ENCODE results near the gene BCL2L15.

The BCL2L15 gene

GRCh38 chr1:113850127-113850796, 37.1 kb downstream of the BCL2L15 start:
- DNase-seq (ENCODE audit: insufficient read length, low spot score): no peak
- FAIRE-seq: no peak
- TF ChIP-seq CTCF (IDR thresholded peaks at IDR 0.05; ENCODE audit: insufficient read depth, missing control alignments): no peak

- DNase-seq (ENCODE audit: insufficient read length, low spot score): no peak
- TF ChIP-seq CTCF (IDR thresholded peaks at IDR 0.05; ENCODE audit: insufficient read depth, missing control alignments): no peak
- FAIRE-seq: no peak
These were observed 38.3 kb downstream of the BCL2L15 start for GRCh38 chr1:113849072-113849471.

- FAIRE-seq: no peak
- DNase-seq (ENCODE audit: insufficient read length, low spot score): no peak
- TF ChIP-seq CTCF (IDR thresholded peaks at IDR 0.05; ENCODE audit: insufficient read depth, missing control alignments): no peak
These were observed 40.9 kb downstream of the BCL2L15 start for GRCh38 chr1:113846391-113847035.

- no peak for TF ChIP-seq CTCF (IDR thresholded peaks at IDR 0.05; ENCODE audit: insufficient read depth, missing control alignments)
- FAIRE-seq (no peak), DNase-seq (ENCODE audit: insufficient read length, low spot score) (no peak)
These were observed 50.8 kb downstream of the BCL2L15 start for GRCh38 chr1:113836534-113836933.

GRCh38 chr1:113835686-113836290, 51.6 kb downstream of the BCL2L15 start:
- DNase-seq (ENCODE audit: insufficient read length, low spot score): no peak
- peak; percentile 38 for FAIRE-seq
- TF ChIP-seq CTCF (IDR thresholded peaks at IDR 0.05; ENCODE audit: insufficient read depth, missing control alignments): peak; percentile 56

- no peak for FAIRE-seq
- no peak for DNase-seq (ENCODE audit: insufficient read length, low spot score)
- no peak for TF ChIP-seq CTCF (IDR thresholded peaks at IDR 0.05; ENCODE audit: insufficient read depth, missing control alignments)
These were observed 52.7 kb downstream of the BCL2L15 start for GRCh38 chr1:113834716-113835115.
